ENCODE measurements around the gene YAF2. TPM values are rescaled to one million over a fixed set of nuclear protein-coding genes. Genes with fewer than 3 reads are reported as not detected.
"Not testable (repeated sequence)": the region's sequence is repeated elsewhere in the genome, so short reads cannot be mapped to it uniquely, and the experiment has no call there.

Gene YAF2
- total RNA-seq, 4 donors from 2014 or later: 16.5 to 42.3 (median 25.3) TPM

DNA sequence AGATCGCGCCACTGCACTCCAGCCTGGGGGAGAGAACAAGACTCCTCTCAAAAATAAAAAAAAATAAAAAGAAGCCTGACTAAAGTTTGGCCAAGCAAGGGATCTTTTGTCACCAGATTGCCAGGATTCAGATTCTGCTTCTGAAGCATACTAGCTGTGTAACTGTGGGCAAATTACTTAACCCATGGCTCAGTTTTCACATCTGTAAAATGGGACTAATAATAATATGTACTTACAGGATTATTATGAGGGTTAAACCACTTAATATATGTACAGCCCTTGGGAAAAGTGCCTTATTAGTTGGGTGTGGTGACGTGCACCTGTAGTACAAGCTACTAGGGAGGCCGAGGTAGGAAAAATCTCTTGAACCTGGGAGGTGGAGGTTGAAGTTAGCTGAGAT, 21.7 kb upstream of the YAF2 start:
- H3K27ac ChIP-seq: no peak overlapping the region
- no peaks in the 10 kb centered on the region for H3K36me3 ChIP-seq
- TF ChIP-seq POLR2AphosphoS5 (IDR thresholded peaks at IDR 0.05) (no peak), POLR2A (IDR thresholded peaks at IDR 0.05) (no peak), EP300 (IDR thresholded peaks at IDR 0.05) (no peak)
- TF ChIP-seq, protein P1, sequence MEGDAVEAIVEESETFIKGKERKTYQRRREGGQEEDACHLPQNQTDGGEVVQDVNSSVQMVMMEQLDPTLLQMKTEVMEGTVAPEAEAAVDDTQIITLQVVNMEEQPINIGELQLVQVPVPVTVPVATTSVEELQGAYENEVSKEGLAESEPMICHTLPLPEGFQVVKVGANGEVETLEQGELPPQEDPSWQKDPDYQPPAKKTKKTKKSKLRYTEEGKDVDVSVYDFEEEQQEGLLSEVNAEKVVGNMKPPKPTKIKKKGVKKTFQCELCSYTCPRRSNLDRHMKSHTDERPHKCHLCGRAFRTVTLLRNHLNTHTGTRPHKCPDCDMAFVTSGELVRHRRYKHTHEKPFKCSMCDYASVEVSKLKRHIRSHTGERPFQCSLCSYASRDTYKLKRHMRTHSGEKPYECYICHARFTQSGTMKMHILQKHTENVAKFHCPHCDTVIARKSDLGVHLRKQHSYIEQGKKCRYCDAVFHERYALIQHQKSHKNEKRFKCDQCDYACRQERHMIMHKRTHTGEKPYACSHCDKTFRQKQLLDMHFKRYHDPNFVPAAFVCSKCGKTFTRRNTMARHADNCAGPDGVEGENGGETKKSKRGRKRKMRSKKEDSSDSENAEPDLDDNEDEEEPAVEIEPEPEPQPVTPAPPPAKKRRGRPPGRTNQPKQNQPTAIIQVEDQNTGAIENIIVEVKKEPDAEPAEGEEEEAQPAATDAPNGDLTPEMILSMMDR (IDR thresholded peaks at IDR 0.05): no peak
- no peaks in the 10 kb centered on the region for H3K9me3 ChIP-seq
- H3K4me1 ChIP-seq: no peaks in the 10 kb centered on the region
- no peak overlapping the region for H3K4me3 ChIP-seq
- no peaks in the 10 kb centered on the region for H3K27me3 ChIP-seq
- 100% methylated on average over 2 of the region's 4 CpGs for WGBS, 2 donors (ENCODE audit: low coverage in 1 of 2)
- ATAC-seq: no peak

DNA sequence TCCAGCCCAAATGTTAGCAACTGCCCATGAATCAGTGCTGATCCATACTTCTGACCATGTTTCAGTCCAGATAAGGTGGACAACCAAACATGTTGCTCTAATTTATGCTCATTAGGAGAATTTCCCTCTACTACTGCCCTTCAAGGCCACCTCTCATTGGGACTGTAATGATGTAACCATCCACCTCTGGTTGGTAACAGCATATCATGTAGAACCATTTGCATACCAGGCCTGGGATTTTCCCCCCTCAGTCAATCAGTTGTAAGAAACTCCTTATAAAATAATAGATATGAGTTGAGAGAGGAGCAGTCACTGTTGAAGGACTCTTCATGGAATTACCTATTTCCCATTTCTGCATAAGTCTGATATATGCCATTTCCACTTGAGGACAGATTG, 17.8 kb upstream of the YAF2 start:
- TF ChIP-seq POLR2AphosphoS5 (IDR thresholded peaks at IDR 0.05) (no peak), EP300 (IDR thresholded peaks at IDR 0.05) (no peak), POLR2A (IDR thresholded peaks at IDR 0.05) (no peak)
- TF ChIP-seq, protein P1 (IDR thresholded peaks at IDR 0.05): no peak
- Histone ChIP-seq H3K27ac (no peak overlapping the region), H3K36me3 (no peaks in the 10 kb centered on the region), H3K4me3 (no peak overlapping the region), H3K9me3 (no peaks in the 10 kb centered on the region), H3K4me1 (no peaks in the 10 kb centered on the region), H3K27me3 (no peaks in the 10 kb centered on the region)
- no peak for ATAC-seq

DNA sequence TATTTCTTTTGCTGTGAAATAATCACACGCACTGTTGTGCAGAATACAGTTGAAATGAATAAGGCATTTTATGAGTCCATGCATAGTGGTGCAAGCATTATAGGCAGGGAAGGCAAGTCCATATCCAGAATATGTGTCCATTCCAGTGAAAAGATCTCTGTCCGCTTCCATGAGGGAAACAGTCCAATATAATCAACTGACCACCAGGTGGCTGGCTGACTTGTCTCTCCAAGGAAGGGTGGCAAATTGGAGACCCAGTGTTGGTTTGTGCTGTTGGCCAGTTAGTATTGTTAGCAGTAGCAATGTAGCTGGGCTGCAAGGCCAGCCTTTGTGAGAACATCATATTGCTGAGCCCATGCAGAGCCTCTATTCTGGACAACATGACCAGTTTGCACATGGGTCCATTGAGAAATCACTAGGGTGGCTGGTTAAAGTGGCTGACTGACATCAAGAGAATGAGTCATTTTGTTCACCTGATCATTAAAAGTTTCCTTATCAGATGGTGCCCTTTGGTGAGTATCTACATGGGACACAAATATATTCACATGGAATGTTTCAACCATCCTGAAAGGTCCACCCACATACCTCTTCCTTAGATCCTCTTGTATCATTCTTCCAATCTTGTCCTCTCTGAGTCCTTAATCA, 17.3 kb upstream of the YAF2 start:
- Histone ChIP-seq H3K36me3 (no peaks in the 10 kb centered on the region), H3K27me3 (no peaks in the 10 kb centered on the region), H3K27ac (no peak overlapping the region), H3K9me3 (no peaks in the 10 kb centered on the region), H3K4me3 (no peak overlapping the region), H3K4me1 (no peaks in the 10 kb centered on the region)
- 86 to 100% methylated on average over 1 to 2 of the region's 2 CpGs for WGBS, 2 donors (ENCODE audit: low coverage in 1 of 2)
- TF ChIP-seq POLR2AphosphoS5 (IDR thresholded peaks at IDR 0.05) (no peak), EP300 (IDR thresholded peaks at IDR 0.05) (no peak), POLR2A (IDR thresholded peaks at IDR 0.05) (no peak)
- TF ChIP-seq, protein P1 (IDR thresholded peaks at IDR 0.05): no peak
- ATAC-seq: no peak

DNA sequence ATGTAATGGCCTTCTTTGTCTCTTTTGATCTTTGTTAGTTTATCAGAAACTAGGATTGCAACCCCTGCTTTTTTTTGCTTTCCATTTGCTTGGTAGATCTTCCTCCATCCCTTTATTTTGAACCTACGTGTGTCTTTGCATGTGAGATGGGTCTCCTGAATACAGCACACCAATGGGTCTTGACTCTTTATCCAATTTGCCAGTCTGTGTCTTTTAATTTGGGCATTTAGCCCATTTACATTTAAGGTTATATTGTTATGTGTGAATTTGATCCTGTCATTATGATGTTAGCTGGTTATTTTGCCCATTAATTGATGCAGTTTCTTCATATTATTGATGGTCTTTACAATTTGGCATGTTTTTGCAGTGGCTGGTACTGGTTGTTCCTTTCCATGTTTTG, 14.6 kb upstream of the YAF2 start:
- not testable (repeated sequence) for H3K27me3 ChIP-seq

DNA sequence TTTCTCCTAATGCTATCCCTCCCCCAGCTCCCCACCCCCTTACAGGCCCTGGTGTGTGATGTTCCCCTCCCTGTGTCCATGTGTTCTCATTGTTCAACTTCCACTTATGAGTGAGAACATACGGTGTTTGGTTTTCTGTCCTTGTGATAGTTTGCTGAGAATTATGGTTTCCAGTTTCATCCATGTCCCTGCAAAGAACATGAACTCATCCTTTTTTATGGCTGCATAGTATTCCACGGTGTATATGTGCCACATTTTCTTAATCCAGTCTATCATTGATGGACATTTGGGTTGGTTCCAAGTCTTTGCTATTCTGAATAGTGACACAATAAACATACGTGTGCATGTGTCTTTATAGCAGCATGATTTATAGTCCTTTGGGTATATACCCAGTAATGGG, 11.0 kb upstream of the YAF2 start:
- H3K4me3 ChIP-seq, H3K9me3 ChIP-seq, H3K36me3 ChIP-seq, H3K4me1 ChIP-seq, H3K27me3 ChIP-seq, ATAC-seq, H3K27ac ChIP-seq: not testable (repeated sequence)
- 85 to 86% methylated on average over 3 of the region's 3 CpGs for WGBS, 2 donors (ENCODE audit: low coverage in 1 of 2)

More for the DNA sequence above, 14.6 kb upstream of the YAF2 start:
- H3K9me3 ChIP-seq, H3K36me3 ChIP-seq, ATAC-seq, H3K4me1 ChIP-seq, H3K4me3 ChIP-seq, H3K27ac ChIP-seq: not testable (repeated sequence)
- WGBS, 2 donors (ENCODE audit: low coverage in 1 of 2): 71 to 89% methylated on average over 1 of the region's 1 CpG

DNA sequence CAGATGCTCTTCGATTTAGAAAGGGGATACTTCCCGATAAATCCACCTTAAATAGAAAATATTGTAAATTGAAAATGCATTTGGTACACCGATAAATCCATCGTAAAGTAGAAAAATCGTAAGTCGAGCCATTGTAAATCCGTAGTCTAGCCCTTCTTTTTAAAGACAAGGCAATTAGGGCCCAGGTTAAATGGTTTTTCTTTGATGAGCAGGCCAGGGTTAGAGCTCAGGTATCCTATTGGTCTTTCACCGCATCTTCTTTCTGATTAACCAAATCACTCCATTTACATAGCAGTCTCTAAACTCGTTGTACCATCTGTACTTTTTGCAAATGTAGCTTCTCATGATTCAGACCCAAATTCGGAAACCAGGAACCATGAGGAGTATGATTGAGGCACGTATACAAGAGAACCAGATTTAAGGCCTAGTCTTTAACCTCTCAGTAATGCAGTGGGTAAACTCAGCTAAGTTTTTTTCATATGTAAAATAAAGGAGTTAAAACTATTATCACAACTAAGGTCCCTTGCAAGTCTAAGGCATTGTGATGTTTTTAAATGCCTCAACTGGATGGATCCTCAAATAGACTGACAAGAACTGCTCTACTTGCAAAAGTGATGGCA, 2.2 kb upstream of the YAF2 start:
- no peaks in the 10 kb centered on the region for H3K9me3 ChIP-seq
- 82 to 86% methylated on average over 10 to 11 of the region's 11 CpGs for WGBS, 2 donors (ENCODE audit: low coverage in 1 of 2)
- ATAC-seq: no peak
- peaks cover 3 to 32% (median 10%) of the 10 kb centered on the region in 3 donors for H3K4me1 ChIP-seq
- H3K27ac ChIP-seq: no peak overlapping the region
- H3K4me3 ChIP-seq: no peak overlapping the region
- no peaks in the 10 kb centered on the region for H3K27me3 ChIP-seq
- H3K36me3 ChIP-seq: no peaks in the 10 kb centered on the region
- TF ChIP-seq EP300 (IDR thresholded peaks at IDR 0.05): no peak
- no peak for TF ChIP-seq POLR2AphosphoS5 (IDR thresholded peaks at IDR 0.05)
- TF ChIP-seq, protein P1 (IDR thresholded peaks at IDR 0.05): no peak
- TF ChIP-seq POLR2A (IDR thresholded peaks at IDR 0.05): no peak
